Dendritic cell treated with granulocyte-macrophage colony-stimulating factor and Interleukin-4, amounts not matched to agents 40 ng/mL and 50 ng/mL, for 4 days (primary cell): ENCODE results near the gene TP53I11.

ENCODE experiments used
- H3K27ac Mint-ChIP-seq: one replicate; pipeline ENCODE4 v1.8.0; 2022; ENCODE audit warnings: mild to moderate bottlenecking, mixed read lengths
- H3K27me3 Mint-ChIP-seq: one replicate; pipeline ENCODE4 v1.8.0; 2022; ENCODE audit warnings: mild to moderate bottlenecking, mixed read lengths
- H3K36me3 Mint-ChIP-seq: one replicate; pipeline ENCODE4 v1.8.0; 2022; ENCODE audit warnings: low read depth, mixed read lengths
- H3K4me1 Mint-ChIP-seq: one replicate; pipeline ENCODE4 v1.8.0; 2022; ENCODE audit warnings: low read depth, mixed read lengths
- H3K4me3 Mint-ChIP-seq: one replicate; pipeline ENCODE4 v1.8.0; 2022; ENCODE audit warnings: mild to moderate bottlenecking, moderate library complexity, mixed read lengths
- H3K9me3 Mint-ChIP-seq: one replicate; pipeline ENCODE4 v1.8.0; 2022; ENCODE audit warnings: mixed read lengths
- intact Hi-C: fragments of 100-400 bp; cut with micrococcal nuclease; formaldehyde crosslinking; loops from one replicate; pipeline ENCODE4 v1.15.0; 2022

Gene TP53I11

GRCh38 chr11:44903035-44903434 lies 47.6 kb downstream of the TP53I11 start:
- Mint-ChIP-seq H3K36me3 (no peaks in the 10 kb centered on the region), H3K9me3 (no peaks in the 10 kb centered on the region), H3K4me3 (no peak overlapping the region), H3K4me1 (no peaks in the 10 kb centered on the region), H3K27ac (no peak overlapping the region), H3K27me3 (peaks cover 6% of the 10 kb centered on the region)
- intact Hi-C loops, result no loop called here

- Mint-ChIP-seq H3K36me3 (no peaks in the 10 kb centered on the region), H3K27ac (no peak overlapping the region), H3K4me3 (no peak overlapping the region), H3K4me1 (no peaks in the 10 kb centered on the region), H3K27me3 (peaks cover 8% of the 10 kb centered on the region), H3K9me3 (no peaks in the 10 kb centered on the region)
- intact Hi-C loops, result no loop called here
Measured at GRCh38 chr11:44901786-44902185, 48.9 kb downstream of the TP53I11 start.

- Mint-ChIP-seq H3K4me1 (no peaks in the 10 kb centered on the region), H3K27me3 (peaks cover 5% of the 10 kb centered on the region), H3K36me3 (no peaks in the 10 kb centered on the region), H3K4me3 (no peak overlapping the region), H3K9me3 (no peaks in the 10 kb centered on the region), H3K27ac (no peak overlapping the region)
- intact Hi-C loops, result no loop called here
Measured at GRCh38 chr11:44901120-44901633, 49.5 kb downstream of the TP53I11 start.

- Mint-ChIP-seq H3K4me1 (no peaks in the 10 kb centered on the region), H3K36me3 (no peaks in the 10 kb centered on the region), H3K4me3 (no peak overlapping the region), H3K27me3 (peaks cover 9% of the 10 kb centered on the region), H3K9me3 (no peaks in the 10 kb centered on the region), H3K27ac (no peak overlapping the region)
- intact Hi-C loops, result no loop called here
Measured at GRCh38 chr11:44899959-44900358, 50.7 kb downstream of the TP53I11 start.

- H3K4me3 Mint-ChIP-seq, result no peak overlapping the region
- no peaks in the 10 kb centered on the region for H3K4me1 Mint-ChIP-seq
- intact Hi-C loops, result loop anchor here (1.0 kb wide), 1 partner anchor 166 kb away; no protein-coding TSS in a partner anchor
- no peaks in the 10 kb centered on the region for H3K36me3 Mint-ChIP-seq
- no peaks in the 10 kb centered on the region for H3K9me3 Mint-ChIP-seq
- peaks cover 28% of the 10 kb centered on the region for H3K27me3 Mint-ChIP-seq
- no peak overlapping the region for H3K27ac Mint-ChIP-seq
Measured at GRCh38 chr11:44893846-44894617, 56.7 kb downstream of the TP53I11 start.

GRCh38 chr11:44893308-44893822 lies 57.3 kb downstream of the TP53I11 start:
- H3K27ac Mint-ChIP-seq, result no peak overlapping the region
- H3K27me3 Mint-ChIP-seq, result peaks cover 28% of the 10 kb centered on the region
- no peaks in the 10 kb centered on the region for H3K9me3 Mint-ChIP-seq
- no peaks in the 10 kb centered on the region for H3K4me1 Mint-ChIP-seq
- intact Hi-C loops, result no loop called here
- no peaks in the 10 kb centered on the region for H3K36me3 Mint-ChIP-seq
- H3K4me3 Mint-ChIP-seq, result no peak overlapping the region

- intact Hi-C loops, result no loop called here
- H3K4me3 Mint-ChIP-seq, result no peak overlapping the region
Measured at GRCh38 chr11:44892843-44893242, 57.8 kb downstream of the TP53I11 start.

GRCh38 chr11:44889266-44889665 lies 61.4 kb downstream of the TP53I11 start:
- H3K27me3 Mint-ChIP-seq, result peaks cover 30% of the 10 kb centered on the region
- H3K36me3 Mint-ChIP-seq, result no peaks in the 10 kb centered on the region
- intact Hi-C loops, result no loop called here
- no peak overlapping the region for H3K4me3 Mint-ChIP-seq
- no peaks in the 10 kb centered on the region for H3K9me3 Mint-ChIP-seq
- H3K27ac Mint-ChIP-seq, result no peak overlapping the region
- H3K4me1 Mint-ChIP-seq, result no peaks in the 10 kb centered on the region

More at GRCh38 chr11:44892843-44893242, 57.8 kb downstream of the TP53I11 start:
- Mint-ChIP-seq H3K36me3 (no peaks in the 10 kb centered on the region), H3K4me1 (no peaks in the 10 kb centered on the region), H3K27ac (no peak overlapping the region), H3K9me3 (no peaks in the 10 kb centered on the region), H3K27me3 (peaks cover 28% of the 10 kb centered on the region)

GRCh38 chr11:44887636-44888035 lies 63.0 kb downstream of the TP53I11 start:
- no peak overlapping the region for H3K4me3 Mint-ChIP-seq
- no peaks in the 10 kb centered on the region for H3K9me3 Mint-ChIP-seq
- intact Hi-C loops, result no loop called here
- H3K27ac Mint-ChIP-seq, result no peak overlapping the region
- no peaks in the 10 kb centered on the region for H3K36me3 Mint-ChIP-seq
- H3K27me3 Mint-ChIP-seq, result peaks cover 22% of the 10 kb centered on the region
- no peaks in the 10 kb centered on the region for H3K4me1 Mint-ChIP-seq

- Mint-ChIP-seq H3K4me3 (no peak overlapping the region), H3K27ac (no peak overlapping the region), H3K9me3 (no peaks in the 10 kb centered on the region), H3K36me3 (no peaks in the 10 kb centered on the region), H3K4me1 (no peaks in the 10 kb centered on the region), H3K27me3 (peaks cover 26% of the 10 kb centered on the region)
- intact Hi-C loops, result no loop called here
Measured at GRCh38 chr11:44886790-44887140, 63.9 kb downstream of the TP53I11 start.

GRCh38 chr11:44885919-44886789 lies 64.5 kb downstream of the TP53I11 start:
- Mint-ChIP-seq H3K36me3 (no peaks in the 10 kb centered on the region), H3K4me1 (no peaks in the 10 kb centered on the region), H3K27me3 (peaks cover 25% of the 10 kb centered on the region), H3K27ac (no peak overlapping the region), H3K4me3 (no peak overlapping the region), H3K9me3 (no peaks in the 10 kb centered on the region)
- intact Hi-C loops, result no loop called here

- no peaks in the 10 kb centered on the region for H3K36me3 Mint-ChIP-seq
- intact Hi-C loops, result no loop called here
- H3K9me3 Mint-ChIP-seq, result no peaks in the 10 kb centered on the region
- no peak overlapping the region for H3K27ac Mint-ChIP-seq
- H3K27me3 Mint-ChIP-seq, result peaks cover 26% of the 10 kb centered on the region
- no peaks in the 10 kb centered on the region for H3K4me1 Mint-ChIP-seq
- H3K4me3 Mint-ChIP-seq, result no peak overlapping the region
Measured at GRCh38 chr11:44885065-44885810, 65.4 kb downstream of the TP53I11 start.

GRCh38 chr11:44884056-44884455 lies 66.6 kb downstream of the TP53I11 start:
- Mint-ChIP-seq H3K27ac (no peak overlapping the region), H3K36me3 (no peaks in the 10 kb centered on the region), H3K27me3 (peaks cover 26% of the 10 kb centered on the region), H3K4me1 (no peaks in the 10 kb centered on the region), H3K9me3 (no peaks in the 10 kb centered on the region), H3K4me3 (no peak overlapping the region)
- intact Hi-C loops, result no loop called here
